HEK293 (cell line): ENCODE data around the gene PRIMA1.

Experiments
- CTCF ChIP-seq: fragments of 450-650 bp; formaldehyde crosslinking; IDR thresholded peaks from 2 replicates; pipeline ENCODE4 v1.5.1; 2016; ENCODE audit warnings: missing biosample characterization, missing genetic modification characterization
- EGR2 ChIP-seq: fragments of 450-650 bp; formaldehyde crosslinking; IDR thresholded peaks from 2 replicates; pipeline ENCODE4 v1.5.1; 2016; ENCODE audit warnings: low read depth, missing biosample characterization, missing genetic modification characterization
- KLF7 ChIP-seq: fragments of 450-650 bp; formaldehyde crosslinking; IDR thresholded peaks from 2 replicates; pipeline ENCODE4 v1.5.1; 2016; ENCODE audit warnings: missing biosample characterization, missing genetic modification characterization, borderline replicate concordance
- MEIS1 ChIP-seq: sonication (generic); formaldehyde crosslinking; IDR thresholded peaks from 2 replicates; pipeline ENCODE4 v1.8.1; 2022; ENCODE audit warnings: missing genetic modification reagents, mild to moderate bottlenecking, borderline replicate concordance
- YY1 ChIP-seq: fragments of 450-650 bp; formaldehyde crosslinking; IDR thresholded peaks from 2 replicates; pipeline ENCODE4 v1.5.1; 2018; ENCODE audit warnings: missing biosample characterization, missing genetic modification characterization
- ZBTB20 ChIP-seq: fragments of 450-650 bp; formaldehyde crosslinking; IDR thresholded peaks from 2 replicates; pipeline ENCODE4 v1.5.1; 2016; ENCODE audit warnings: missing biosample characterization, missing genetic modification characterization
- ZBTB8A ChIP-seq: fragments of 450-650 bp; formaldehyde crosslinking; IDR thresholded peaks from 2 replicates; pipeline ENCODE4 v1.5.1; 2016; ENCODE audit warnings: missing biosample characterization, missing genetic modification characterization
- ZNF148 ChIP-seq: fragments of 450-650 bp; formaldehyde crosslinking; IDR thresholded peaks from 2 replicates; pipeline ENCODE4 v1.5.0; 2017; ENCODE audit warnings: missing biosample characterization, missing genetic modification characterization, borderline replicate concordance
- ZNF521 ChIP-seq: fragments of 450-650 bp; formaldehyde crosslinking; IDR thresholded peaks from 2 replicates; pipeline ENCODE4 v1.5.1; 2017; ENCODE audit warnings: missing biosample characterization, mild to moderate bottlenecking, missing genetic modification characterization
- ZNF621 ChIP-seq: fragments of 450-650 bp; formaldehyde crosslinking; IDR thresholded peaks from 2 replicates; pipeline ENCODE4 v1.5.1; 2017; ENCODE audit warnings: missing biosample characterization, missing genetic modification characterization
- ZNF76 ChIP-seq: fragments of 450-650 bp; formaldehyde crosslinking; IDR thresholded peaks from 2 replicates; pipeline ENCODE4; 2016; ENCODE audit warnings: low read depth, missing biosample characterization, missing genetic modification characterization, borderline replicate concordance
- ZNF776 ChIP-seq: fragments of 450-650 bp; formaldehyde crosslinking; IDR thresholded peaks from 2 replicates; pipeline ENCODE4 v1.5.0; 2017; ENCODE audit warnings: missing biosample characterization, missing genetic modification characterization, borderline replicate concordance
- ZNF777 ChIP-seq: fragments of 450-650 bp; formaldehyde crosslinking; IDR thresholded peaks from 2 replicates; pipeline ENCODE4 v1.5.1; 2017; ENCODE audit warnings: missing biosample characterization, missing genetic modification characterization, borderline replicate concordance

- TF ChIP-seq CTCF (tag by site-specific recombination) (no peak), ZNF621 (no peak), ZBTB20 (tag by site-specific recombination) (no peak), EGR2 (tag by site-specific recombination) (no peak), KLF7 (tag by site-specific recombination) (no peak), ZNF776 (tag by site-specific recombination) (no peak), ZBTB8A (tag by site-specific recombination) (no peak), MEIS1 (CRISPR knock-in tag) (no peak), YY1 (tag by site-specific recombination) (no peak), ZNF76 (tag by site-specific recombination) (no peak), ZNF521 (tag by site-specific recombination) (no peak), ZNF148 (no peak), ZNF777 (tag by site-specific recombination) (no peak)
Observed at GRCh38 chr14:93737634-93738033, 50.7 kb downstream of the PRIMA1 start.
